DMS114 treated with DMSO at 0.1 percent for 48 hours (cell line): Measurements from ENCODE around the gene LRMDA.
"Not testable (repeated sequence)": the region's sequence is repeated elsewhere in the genome, so short reads cannot be mapped to it uniquely, and the experiment has no call there.

Experiments used
- DNase-seq: peaks from one replicate; lab custom pipeline; 2025; ENCODE audit not compliant: unreplicated experiment; lab: John Stamatoyannopoulos, UW

Gene LRMDA

GRCh38 chr10:75502389-75502788, 71.0 kb downstream of the LRMDA start:
- DNase-seq: no peak

GRCh38 chr10:75502838-75503237, 71.4 kb downstream of the LRMDA start:
- DNase-seq: no peak

- no peak for DNase-seq
Observed at GRCh38 chr10:75505293-75505692, 73.9 kb downstream of the LRMDA start.

- DNase-seq: no peak
Observed at GRCh38 chr10:75505840-75506506, 74.5 kb downstream of the LRMDA start.

GRCh38 chr10:75506930-75507329, 75.5 kb downstream of the LRMDA start:
- no peak for DNase-seq

GRCh38 chr10:75507469-75507868, 76.0 kb downstream of the LRMDA start:
- DNase-seq: no peak

- no peak for DNase-seq
Observed at GRCh38 chr10:75508239-75508813, 76.9 kb downstream of the LRMDA start.

GRCh38 chr10:75508814-75509306, 77.4 kb downstream of the LRMDA start:
- no peak for DNase-seq

- DNase-seq: no peak
Observed at GRCh38 chr10:75509706-75510105, 78.3 kb downstream of the LRMDA start.

- DNase-seq: no peak
Observed at GRCh38 chr10:75511011-75511410, 79.6 kb downstream of the LRMDA start.

GRCh38 chr10:75512203-75512933, 80.9 kb downstream of the LRMDA start:
- no peak for DNase-seq

GRCh38 chr10:75513292-75513885, 82.0 kb downstream of the LRMDA start:
- DNase-seq: no peak

- DNase-seq: no peak
Observed at GRCh38 chr10:75514830-75515229, 83.4 kb downstream of the LRMDA start.

GRCh38 chr10:75516154-75516553, 84.7 kb downstream of the LRMDA start:
- not testable (repeated sequence) for DNase-seq

- not testable (repeated sequence) for DNase-seq
Observed at GRCh38 chr10:75519213-75519612, 87.8 kb downstream of the LRMDA start.

GRCh38 chr10:75521194-75521829, 89.9 kb downstream of the LRMDA start:
- not testable (repeated sequence) for DNase-seq

GRCh38 chr10:75525067-75525466, 93.6 kb downstream of the LRMDA start:
- DNase-seq: no peak

GRCh38 chr10:75525646-75526045, 94.2 kb downstream of the LRMDA start:
- no peak for DNase-seq

GRCh38 chr10:75527542-75527941, 96.1 kb downstream of the LRMDA start:
- DNase-seq: no peak

GRCh38 chr10:75528392-75528791, 97.0 kb downstream of the LRMDA start:
- no peak for DNase-seq

- no peak for DNase-seq
Observed at GRCh38 chr10:75530299-75530698, 98.9 kb downstream of the LRMDA start.
